GM23338 (cell line): ENCODE measurements around the gene SESN1. TPM values are rescaled to one million over a fixed set of nuclear protein-coding genes. Genes with fewer than 3 reads are reported as not detected.

ENCODE experiments used
- ATAC-seq: fragments of 200-7000 bp; cut with Tn5 transposase; 3 replicates; pipeline ENCODE4 v1.9.1; 2020
- DNase-seq: peaks from one replicate; pipeline ENCODE4 v3.0.0-alpha.2; 2015; ENCODE audit warnings: low spot score
- H2AFZ ChIP-seq: fragments of 200-600 bp; sonication (generic); 2 replicates; pipeline ENCODE4 v1.8.0; 2016; ENCODE audit warnings: antibody characterized with exemption, mild to moderate bottlenecking, moderate library complexity
- H3F3A ChIP-seq: fragments of 200-600 bp; sonication (generic); replicated peaks from 2 replicates; pipeline ENCODE4 v1.8.0; 2017; ENCODE audit warnings: antibody characterized with exemption, mixed run types, low read depth
- H3K27ac ChIP-seq: fragments of 200-600 bp; sonication (generic); 2 replicates; pipeline ENCODE4 v1.6.1; 2016; ENCODE audit warnings: low read depth
- H3K27me3 ChIP-seq: fragments of 200-600 bp; sonication (generic); 2 replicates; pipeline ENCODE4 v1.8.0; 2016; ENCODE audit warnings: mild to moderate bottlenecking, mixed run types, moderate library complexity; ENCODE audit not compliant: insufficient read depth
- H3K36me3 ChIP-seq: fragments of 200-600 bp; sonication (generic); 2 replicates; pipeline ENCODE4 v1.8.0; 2016; ENCODE audit warnings: mild to moderate bottlenecking; ENCODE audit not compliant: insufficient read depth
- H3K4me1 ChIP-seq: fragments of 200-600 bp; sonication (generic); 2 replicates; pipeline ENCODE4 v1.8.0; 2016; ENCODE audit warnings: mild to moderate bottlenecking, moderate library complexity; ENCODE audit not compliant: insufficient read depth
- H3K4me2 ChIP-seq: fragments of 200-600 bp; sonication (generic); 2 replicates; pipeline ENCODE4 v1.7.1; 2017; ENCODE audit warnings: mixed run types
- H3K4me3 ChIP-seq: fragments of 200-600 bp; sonication (generic); 2 replicates; pipeline ENCODE4 v1.6.1; 2016; ENCODE audit warnings: mixed run types
- H3K79me2 ChIP-seq: fragments of 200-600 bp; sonication (generic); replicated peaks from 2 replicates; pipeline ENCODE4 v1.8.0; 2017; ENCODE audit warnings: mild to moderate bottlenecking; ENCODE audit not compliant: insufficient read depth
- H3K9me2 ChIP-seq: fragments of 200-600 bp; sonication (generic); 2 replicates; pipeline ENCODE4 v1.8.0; 2017; ENCODE audit not compliant: insufficient read depth
- H4K20me1 ChIP-seq: fragments of 200-600 bp; sonication (generic); replicated peaks from 2 replicates; pipeline ENCODE4 v1.8.0; 2017; ENCODE audit warnings: mild to moderate bottlenecking; ENCODE audit not compliant: insufficient read depth
- H3K27ac Mint-ChIP-seq: 2 replicates; pipeline ENCODE4 v1.8.0; 2020; ENCODE audit warnings: inconsistent platforms, mild to moderate bottlenecking, moderate library complexity, mixed read lengths
- H3K27me3 Mint-ChIP-seq: 3 replicates; pipeline ENCODE4 v1.8.0; 2022; ENCODE audit warnings: low read depth, mild to moderate bottlenecking, moderate library complexity, mixed read lengths, inconsistent platforms; ENCODE audit not compliant: insufficient read depth, poor library complexity
- H3K36me3 Mint-ChIP-seq: 3 replicates; pipeline ENCODE4 v1.8.0; 2021; ENCODE audit warnings: low read depth, mild to moderate bottlenecking, inconsistent platforms, moderate library complexity, mixed read lengths
- H3K4me1 Mint-ChIP-seq: 3 replicates; pipeline ENCODE4 v1.8.0; 2020; ENCODE audit warnings: mild to moderate bottlenecking, inconsistent platforms, mixed read lengths
- H3K4me3 Mint-ChIP-seq: 3 replicates; pipeline ENCODE4 v1.8.0; 2021; ENCODE audit warnings: moderate library complexity, mild to moderate bottlenecking, inconsistent platforms, mixed read lengths
- H3K9me3 Mint-ChIP-seq: 3 replicates; pipeline ENCODE4 v1.8.0; 2020; ENCODE audit warnings: moderate library complexity, mild to moderate bottlenecking, inconsistent platforms, mixed read lengths
- CREB1 ChIP-seq: fragments of 250-450 bp; sonication (Bioruptor Pico); IDR thresholded peaks from 2 replicates; pipeline ENCODE4 v1.5.0; 2020; ENCODE audit warnings: low read depth, mild to moderate bottlenecking, moderate library complexity
- CTCF ChIP-seq, 2 experiments: fragments of 200-600 bp in 1 of 2; sonication (generic) in 1 of 2; conservative IDR thresholded peaks; 2 replicates each; pipeline versions ENCODE4 v1.5.1 to v1.6.1; 2016 to 2017; ENCODE audit warnings: antibody characterized with exemption in 2 of 2, low read depth in 2 of 2, mild to moderate bottlenecking in 2 of 2, moderate library complexity in 1 of 2
- EZH2 ChIP-seq: fragments of 200-600 bp; sonication (generic); IDR thresholded peaks from one replicate; pipeline ENCODE4 v1.8.0; 2017; ENCODE audit warnings: antibody characterized with exemption, mild to moderate bottlenecking, low read depth; ENCODE audit not compliant: unreplicated experiment
- EZH2phosphoT487 ChIP-seq: fragments of 200-600 bp; sonication (generic); IDR thresholded peaks from one replicate; pipeline ENCODE4 v1.8.1; 2018; ENCODE audit warnings: antibody characterized with exemption; ENCODE audit not compliant: unreplicated experiment
- JUNB ChIP-seq: IDR thresholded peaks from one replicate; pipeline ENCODE4 v1.6.1; 2016; ENCODE audit warnings: antibody characterized with exemption; ENCODE audit not compliant: unreplicated experiment
- NANOG ChIP-seq: IDR thresholded peaks from 2 replicates; pipeline ENCODE4 v1.6.1; 2016; ENCODE audit warnings: antibody characterized with exemption, borderline replicate concordance
- POLR2AphosphoS5 ChIP-seq: IDR thresholded peaks from 2 replicates; pipeline ENCODE4 v1.6.1; 2016; ENCODE audit warnings: antibody characterized with exemption, low read depth
- REST ChIP-seq: IDR thresholded peaks from one replicate; pipeline ENCODE4 v1.6.1; 2018; ENCODE audit warnings: antibody characterized with exemption; ENCODE audit not compliant: unreplicated experiment
- STAT1 ChIP-seq: IDR thresholded peaks from one replicate; pipeline ENCODE4 v1.6.1; 2016; ENCODE audit warnings: antibody characterized with exemption; ENCODE audit not compliant: unreplicated experiment
- ZNF114 ChIP-seq: fragments of 250-450 bp; sonication (Bioruptor Pico); IDR thresholded peaks from 2 replicates; pipeline ENCODE4 v1.5.0; 2020; ENCODE audit warnings: mild to moderate bottlenecking, moderate library complexity
- ZNF331 ChIP-seq: fragments of 250-450 bp; sonication (Bioruptor Pico); IDR thresholded peaks from 2 replicates; pipeline ENCODE4 v1.5.0; 2020; ENCODE audit warnings: low read depth, mild to moderate bottlenecking, moderate library complexity
- polyA plus RNA-seq: library from polyadenylated mRNA; unstranded; fragments of >200 nt; fragmentation: Nextera tagmentation; extraction: Ambion mirVana; gene quantifications from 2 replicates; pipeline ENCODE4 v1.2.1, GENCODE V29; 2016
- total RNA-seq: library from RNA; depleted of rRNA; stranded (reverse); fragments of >200 nt; shearing (Covaris generic); gene quantifications from 2 replicates; pipeline ENCODE4 v1.2.3, GENCODE V29; 2014
- TF ChIP-seq, protein P1 (sequence below): fragments of 250-450 bp; sonication (Bioruptor Pico); IDR thresholded peaks from 2 replicates; pipeline ENCODE4 v1.5.0; 2020; ENCODE audit warnings: mild to moderate bottlenecking, moderate library complexity
- TF ChIP-seq, protein P2 (sequence below): IDR thresholded peaks from 2 replicates; pipeline ENCODE4 v1.6.1; 2016; ENCODE audit warnings: antibody characterized with exemption

The SESN1 gene
- total and polyA plus RNA-seq, 2 experiments from 2014 or later = 26.2 to 36.4 TPM

DNA sequence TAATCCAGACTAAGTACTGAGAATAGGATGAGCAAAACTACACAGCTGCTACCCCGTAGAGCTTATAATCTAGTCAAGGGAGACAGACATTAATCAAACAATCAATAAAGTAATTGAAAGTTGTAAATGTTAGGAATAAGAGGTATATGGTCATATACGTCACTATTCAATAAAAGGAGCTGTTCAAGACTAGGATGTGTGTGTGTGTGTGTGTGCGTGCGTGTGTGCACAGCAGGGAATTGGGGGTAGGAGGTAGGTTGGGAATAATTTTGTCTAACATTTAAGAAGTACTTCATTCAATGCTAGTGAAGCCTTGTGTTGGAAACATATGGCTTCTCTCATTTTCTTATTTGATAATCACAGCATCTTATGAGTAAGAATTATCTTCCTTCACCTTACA lies 41.8 kb downstream of the SESN1 start:
- DNase-seq (no peak), ATAC-seq (no peak)
- no peaks in the 10 kb centered on the region for H3K27me3 ChIP-seq
- H3K27ac ChIP-seq = no peak overlapping the region
- H3K4me1 Mint-ChIP-seq = peaks cover 15% of the 10 kb centered on the region
- no peaks in the 10 kb centered on the region for H3K27me3 Mint-ChIP-seq
- 0 out of 2 replicates have a peak overlapping the region, but pooled peaks have one; percentile 19 for H3K4me2 ChIP-seq
- H3K4me3 ChIP-seq = no peak overlapping the region
- H3K9me2 ChIP-seq = no peaks in the 10 kb centered on the region
- no peaks in the 10 kb centered on the region for H3F3A ChIP-seq
- no peaks in the 10 kb centered on the region for H4K20me1 ChIP-seq
- peaks cover 10% of the 10 kb centered on the region; the same call in 1 of the 2 replicates for H3K4me1 ChIP-seq
- H3K79me2 ChIP-seq = no peaks in the 10 kb centered on the region
- peaks cover 11% of the 10 kb centered on the region; the same call in 2 of the 3 replicates for H3K36me3 Mint-ChIP-seq
- no peak overlapping the region for H3K4me3 Mint-ChIP-seq
- H3K27ac Mint-ChIP-seq = no peak overlapping the region
- no peak overlapping the region for H2AFZ ChIP-seq
- H3K36me3 ChIP-seq = no peaks in the 10 kb centered on the region
- TF ChIP-seq JUNB (no peak), ZNF114 (no peak), EZH2 (no peak), STAT1 (no peak), CTCF (conservative IDR thresholded peaks at IDR 0.05; ENCODE audit: low read depth in 2 of 2) (no peak), CREB1 (CRISPR knock-in tag) (no peak), NANOG (no peak), POLR2AphosphoS5 (no peak), EZH2phosphoT487 (no peak), ZNF331 (CRISPR knock-in tag) (no peak), REST (no peak)
- TF ChIP-seq, protein P1, sequence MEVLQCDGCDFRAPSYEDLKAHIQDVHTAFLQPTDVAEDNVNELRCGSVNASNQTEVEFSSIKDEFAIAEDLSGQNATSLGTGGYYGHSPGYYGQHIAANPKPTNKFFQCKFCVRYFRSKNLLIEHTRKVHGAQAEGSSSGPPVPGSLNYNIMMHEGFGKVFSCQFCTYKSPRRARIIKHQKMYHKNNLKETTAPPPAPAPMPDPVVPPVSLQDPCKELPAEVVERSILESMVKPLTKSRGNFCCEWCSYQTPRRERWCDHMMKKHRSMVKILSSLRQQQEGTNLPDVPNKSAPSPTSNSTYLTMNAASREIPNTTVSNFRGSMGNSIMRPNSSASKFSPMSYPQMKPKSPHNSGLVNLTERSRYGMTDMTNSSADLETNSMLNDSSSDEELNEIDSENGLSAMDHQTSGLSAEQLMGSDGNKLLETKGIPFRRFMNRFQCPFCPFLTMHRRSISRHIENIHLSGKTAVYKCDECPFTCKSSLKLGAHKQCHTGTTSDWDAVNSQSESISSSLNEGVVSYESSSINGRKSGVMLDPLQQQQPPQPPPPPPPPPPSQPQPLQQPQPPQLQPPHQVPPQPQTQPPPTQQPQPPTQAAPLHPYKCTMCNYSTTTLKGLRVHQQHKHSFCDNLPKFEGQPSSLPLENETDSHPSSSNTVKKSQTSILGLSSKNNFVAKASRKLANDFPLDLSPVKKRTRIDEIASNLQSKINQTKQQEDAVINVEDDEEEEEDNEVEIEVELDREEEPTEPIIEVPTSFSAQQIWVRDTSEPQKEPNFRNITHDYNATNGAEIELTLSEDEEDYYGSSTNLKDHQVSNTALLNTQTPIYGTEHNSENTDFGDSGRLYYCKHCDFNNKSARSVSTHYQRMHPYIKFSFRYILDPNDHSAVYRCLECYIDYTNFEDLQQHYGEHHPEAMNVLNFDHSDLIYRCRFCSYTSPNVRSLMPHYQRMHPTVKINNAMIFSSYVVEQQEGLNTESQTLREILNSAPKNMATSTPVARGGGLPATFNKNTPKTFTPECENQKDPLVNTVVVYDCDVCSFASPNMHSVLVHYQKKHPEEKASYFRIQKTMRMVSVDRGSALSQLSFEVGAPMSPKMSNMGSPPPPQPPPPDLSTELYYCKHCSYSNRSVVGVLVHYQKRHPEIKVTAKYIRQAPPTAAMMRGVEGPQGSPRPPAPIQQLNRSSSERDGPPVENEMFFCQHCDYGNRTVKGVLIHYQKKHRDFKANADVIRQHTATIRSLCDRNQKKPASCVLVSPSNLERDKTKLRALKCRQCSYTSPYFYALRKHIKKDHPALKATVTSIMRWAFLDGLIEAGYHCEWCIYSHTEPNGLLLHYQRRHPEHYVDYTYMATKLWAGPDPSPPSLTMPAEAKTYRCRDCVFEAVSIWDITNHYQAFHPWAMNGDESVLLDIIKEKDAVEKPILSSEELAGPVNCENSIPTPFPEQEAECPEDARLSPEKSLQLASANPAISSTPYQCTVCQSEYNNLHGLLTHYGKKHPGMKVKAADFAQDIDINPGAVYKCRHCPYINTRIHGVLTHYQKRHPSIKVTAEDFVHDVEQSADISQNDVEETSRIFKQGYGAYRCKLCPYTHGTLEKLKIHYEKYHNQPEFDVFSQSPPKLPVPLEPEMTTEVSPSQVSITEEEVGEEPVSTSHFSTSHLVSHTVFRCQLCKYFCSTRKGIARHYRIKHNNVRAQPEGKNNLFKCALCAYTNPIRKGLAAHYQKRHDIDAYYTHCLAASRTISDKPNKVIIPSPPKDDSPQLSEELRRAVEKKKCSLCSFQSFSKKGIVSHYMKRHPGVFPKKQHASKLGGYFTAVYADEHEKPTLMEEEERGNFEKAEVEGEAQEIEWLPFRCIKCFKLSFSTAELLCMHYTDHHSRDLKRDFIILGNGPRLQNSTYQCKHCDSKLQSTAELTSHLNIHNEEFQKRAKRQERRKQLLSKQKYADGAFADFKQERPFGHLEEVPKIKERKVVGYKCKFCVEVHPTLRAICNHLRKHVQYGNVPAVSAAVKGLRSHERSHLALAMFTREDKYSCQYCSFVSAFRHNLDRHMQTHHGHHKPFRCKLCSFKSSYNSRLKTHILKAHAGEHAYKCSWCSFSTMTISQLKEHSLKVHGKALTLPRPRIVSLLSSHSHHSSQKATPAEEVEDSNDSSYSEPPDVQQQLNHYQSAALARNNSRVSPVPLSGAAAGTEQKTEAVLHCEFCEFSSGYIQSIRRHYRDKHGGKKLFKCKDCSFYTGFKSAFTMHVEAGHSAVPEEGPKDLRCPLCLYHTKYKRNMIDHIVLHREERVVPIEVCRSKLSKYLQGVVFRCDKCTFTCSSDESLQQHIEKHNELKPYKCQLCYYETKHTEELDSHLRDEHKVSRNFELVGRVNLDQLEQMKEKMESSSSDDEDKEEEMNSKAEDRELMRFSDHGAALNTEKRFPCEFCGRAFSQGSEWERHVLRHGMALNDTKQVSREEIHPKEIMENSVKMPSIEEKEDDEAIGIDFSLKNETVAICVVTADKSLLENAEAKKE = no peak
- TF ChIP-seq, protein P2, sequence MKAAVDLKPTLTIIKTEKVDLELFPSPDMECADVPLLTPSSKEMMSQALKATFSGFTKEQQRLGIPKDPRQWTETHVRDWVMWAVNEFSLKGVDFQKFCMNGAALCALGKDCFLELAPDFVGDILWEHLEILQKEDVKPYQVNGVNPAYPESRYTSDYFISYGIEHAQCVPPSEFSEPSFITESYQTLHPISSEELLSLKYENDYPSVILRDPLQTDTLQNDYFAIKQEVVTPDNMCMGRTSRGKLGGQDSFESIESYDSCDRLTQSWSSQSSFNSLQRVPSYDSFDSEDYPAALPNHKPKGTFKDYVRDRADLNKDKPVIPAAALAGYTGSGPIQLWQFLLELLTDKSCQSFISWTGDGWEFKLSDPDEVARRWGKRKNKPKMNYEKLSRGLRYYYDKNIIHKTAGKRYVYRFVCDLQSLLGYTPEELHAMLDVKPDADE = no peak
- H3K9me3 Mint-ChIP-seq = peaks cover 4% of the 10 kb centered on the region; the same call in 2 of the 3 replicates
